Measurements from ENCODE around the gene NXF1. TPM values are rescaled to one million over a fixed set of nuclear protein-coding genes. Genes with fewer than 3 reads are reported as not detected.

Gene NXF1
- polyA plus RNA-seq, 1 experiment = 48.9 TPM

DNA sequence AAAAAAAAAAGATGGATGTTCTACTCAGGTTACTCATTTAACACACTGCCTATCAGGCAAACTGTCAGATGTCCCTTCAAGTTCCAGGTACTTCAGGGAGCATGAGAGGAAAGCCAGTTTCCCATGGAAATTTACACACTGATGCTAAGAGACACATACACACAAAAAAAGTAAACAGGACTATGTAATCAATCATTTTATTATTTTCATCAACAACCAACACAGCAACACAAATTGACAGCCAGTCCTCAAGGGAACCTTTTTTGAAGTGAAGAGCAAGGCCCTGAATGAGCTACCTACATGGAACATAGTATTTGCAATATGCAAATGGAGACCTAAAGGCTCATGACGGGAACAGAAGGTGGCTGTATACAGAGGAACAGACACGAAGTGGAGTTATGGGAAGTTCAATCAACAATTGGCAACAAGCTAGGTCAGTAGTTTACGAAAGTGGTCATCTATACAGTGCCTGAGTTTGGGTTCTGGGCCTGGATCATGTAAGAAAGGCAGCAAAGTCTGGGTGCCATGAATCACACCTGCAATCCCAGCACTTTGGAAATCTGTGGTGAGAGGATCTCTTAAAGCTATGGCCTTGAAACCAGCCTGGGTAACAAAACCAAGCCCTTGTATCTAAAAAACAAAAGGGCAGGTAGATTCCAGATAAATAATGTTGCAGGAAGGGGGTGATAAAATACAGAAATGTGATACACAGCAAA is 46.7 kb upstream of the NXF1 start:
- ChIA-PET CTCF (interaction anchor here (0.6 kb wide), 1 partner anchor 35 kb away, joined by 3 read pairs; no protein-coding TSS in a partner anchor), POLR2A (interaction anchor here (0.5 to 9.3 kb wide), 4 partner anchors 11 to 740 kb away, joined by 3 to 172 read pairs (median 4); partner anchors contain the start of genes SLC3A2 and WDR74)
- Histone ChIP-seq H3K9me3 (ENCODE audit: control insufficient read depth, insufficient read depth, low read length) (no peaks in the 10 kb centered on the region), H3K4me3 (ENCODE audit: low read depth, low read length) (no peak overlapping the region), H3K27ac (ENCODE audit: low read depth, low read length) (no peak overlapping the region), H3K27me3 (ENCODE audit: control insufficient read depth, insufficient read depth, low read length) (no peaks in the 10 kb centered on the region)
- no peak for DNase-seq (ENCODE audit: low read depth, low spot score)
- TF ChIP-seq, protein P1, sequence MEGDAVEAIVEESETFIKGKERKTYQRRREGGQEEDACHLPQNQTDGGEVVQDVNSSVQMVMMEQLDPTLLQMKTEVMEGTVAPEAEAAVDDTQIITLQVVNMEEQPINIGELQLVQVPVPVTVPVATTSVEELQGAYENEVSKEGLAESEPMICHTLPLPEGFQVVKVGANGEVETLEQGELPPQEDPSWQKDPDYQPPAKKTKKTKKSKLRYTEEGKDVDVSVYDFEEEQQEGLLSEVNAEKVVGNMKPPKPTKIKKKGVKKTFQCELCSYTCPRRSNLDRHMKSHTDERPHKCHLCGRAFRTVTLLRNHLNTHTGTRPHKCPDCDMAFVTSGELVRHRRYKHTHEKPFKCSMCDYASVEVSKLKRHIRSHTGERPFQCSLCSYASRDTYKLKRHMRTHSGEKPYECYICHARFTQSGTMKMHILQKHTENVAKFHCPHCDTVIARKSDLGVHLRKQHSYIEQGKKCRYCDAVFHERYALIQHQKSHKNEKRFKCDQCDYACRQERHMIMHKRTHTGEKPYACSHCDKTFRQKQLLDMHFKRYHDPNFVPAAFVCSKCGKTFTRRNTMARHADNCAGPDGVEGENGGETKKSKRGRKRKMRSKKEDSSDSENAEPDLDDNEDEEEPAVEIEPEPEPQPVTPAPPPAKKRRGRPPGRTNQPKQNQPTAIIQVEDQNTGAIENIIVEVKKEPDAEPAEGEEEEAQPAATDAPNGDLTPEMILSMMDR (IDR thresholded peaks at IDR 0.05; ENCODE audit: low read depth, low read length) = no peak

DNA sequence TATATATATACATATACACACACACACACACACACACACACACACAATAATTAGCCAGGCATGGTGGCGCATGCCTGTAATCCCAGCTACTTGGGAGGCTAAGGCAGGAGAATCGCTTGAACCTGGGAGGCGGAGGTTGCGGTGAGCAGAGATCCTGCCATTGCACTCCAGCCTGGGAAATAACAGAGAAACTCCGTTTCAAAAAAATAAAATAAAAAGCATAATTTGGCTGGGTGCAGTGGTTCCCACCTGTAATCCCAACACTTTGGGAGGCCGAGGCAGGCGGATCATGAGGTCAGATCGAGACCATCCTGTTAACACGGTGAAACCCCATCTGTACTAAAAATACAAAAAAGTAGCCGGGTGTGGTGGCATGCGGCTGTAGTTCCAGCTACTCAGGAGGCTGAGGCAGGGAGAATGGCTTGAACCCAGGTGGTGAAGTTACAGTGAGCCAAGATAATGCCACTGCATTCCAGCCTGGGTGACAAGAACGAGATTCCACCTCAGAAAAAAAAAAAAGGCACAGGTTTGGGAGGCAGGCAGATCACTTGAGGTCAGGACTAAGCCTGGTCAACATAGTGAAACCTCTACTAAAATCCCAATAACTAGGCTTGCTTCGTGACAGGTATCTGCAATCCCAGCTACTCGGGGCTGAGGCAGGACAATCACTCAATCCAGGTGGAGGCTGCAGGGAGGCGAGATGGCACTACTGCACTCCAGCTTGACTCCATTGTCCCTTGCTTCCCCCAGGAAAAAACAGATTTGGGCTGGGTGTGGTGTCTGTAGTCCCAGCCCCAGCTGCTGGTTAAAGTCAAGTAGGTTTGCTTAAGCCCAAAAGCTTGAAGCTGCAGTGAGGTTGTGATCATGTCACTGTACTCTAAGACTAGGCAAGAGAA is 45.9 kb upstream of the NXF1 start:
- Histone ChIP-seq H3K27me3 (ENCODE audit: control insufficient read depth, insufficient read depth, low read length) (no peaks in the 10 kb centered on the region), H3K9me3 (ENCODE audit: control insufficient read depth, insufficient read depth, low read length) (no peaks in the 10 kb centered on the region), H3K27ac (ENCODE audit: low read depth, low read length) (no peak overlapping the region), H3K4me3 (ENCODE audit: low read depth, low read length) (no peak overlapping the region)
- CTCF ChIA-PET = interaction anchor here (0.6 kb wide), 1 partner anchor 35 kb away, joined by 3 read pairs; no protein-coding TSS in a partner anchor
- no peak for DNase-seq (ENCODE audit: low read depth, low spot score)
- TF ChIP-seq, protein P1 (IDR thresholded peaks at IDR 0.05; ENCODE audit: low read depth, low read length) = no peak
- POLR2A ChIA-PET = interaction anchor here (0.5 to 9.3 kb wide), 8 partner anchors 11 to 739 kb away, joined by 3 to 172 read pairs (median 4); partner anchors contain the start of genes SLC3A2, STX5, TMEM179B and WDR74

DNA sequence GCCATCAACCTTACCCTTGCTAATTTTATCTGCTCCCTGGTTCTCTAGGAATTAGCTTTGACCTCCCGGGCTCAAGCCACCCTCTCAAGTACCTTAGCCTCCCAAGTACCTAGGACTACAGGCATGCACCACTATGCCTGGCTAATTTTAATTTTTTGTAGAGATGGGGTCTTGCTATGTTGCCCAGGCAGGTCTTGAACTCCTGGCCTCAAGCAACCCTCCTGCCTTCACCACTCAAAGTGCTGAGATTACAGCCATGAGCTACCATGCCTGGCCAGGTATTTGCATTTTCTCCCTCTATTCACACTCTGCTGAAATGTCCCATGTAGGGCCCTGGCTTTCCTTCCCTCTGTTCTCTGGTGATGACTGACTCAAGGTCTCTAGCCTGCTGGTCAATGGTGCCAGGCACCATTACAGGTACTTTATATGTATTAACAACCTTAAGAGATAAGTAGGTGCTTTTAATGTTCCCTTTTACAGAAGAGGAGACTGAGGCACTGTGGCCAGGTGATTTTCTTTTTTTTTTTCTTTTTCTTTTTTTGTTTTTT is 42.6 kb upstream of the NXF1 start:
- Histone ChIP-seq H3K9me3 (ENCODE audit: control insufficient read depth, insufficient read depth, low read length) (no peaks in the 10 kb centered on the region), H3K27me3 (ENCODE audit: control insufficient read depth, insufficient read depth, low read length) (no peaks in the 10 kb centered on the region), H3K27ac (ENCODE audit: low read depth, low read length) (no peak overlapping the region), H3K4me3 (ENCODE audit: low read depth, low read length) (no peak overlapping the region)
- no peak for DNase-seq (ENCODE audit: low read depth, low spot score)
- CTCF ChIA-PET = no interaction called here
- TF ChIP-seq, protein P1 (IDR thresholded peaks at IDR 0.05; ENCODE audit: low read depth, low read length) = no peak
- POLR2A ChIA-PET = interaction anchor here (0.7 kb wide), 1 partner anchor 276 kb away, joined by 3 read pairs; no protein-coding TSS in a partner anchor

DNA sequence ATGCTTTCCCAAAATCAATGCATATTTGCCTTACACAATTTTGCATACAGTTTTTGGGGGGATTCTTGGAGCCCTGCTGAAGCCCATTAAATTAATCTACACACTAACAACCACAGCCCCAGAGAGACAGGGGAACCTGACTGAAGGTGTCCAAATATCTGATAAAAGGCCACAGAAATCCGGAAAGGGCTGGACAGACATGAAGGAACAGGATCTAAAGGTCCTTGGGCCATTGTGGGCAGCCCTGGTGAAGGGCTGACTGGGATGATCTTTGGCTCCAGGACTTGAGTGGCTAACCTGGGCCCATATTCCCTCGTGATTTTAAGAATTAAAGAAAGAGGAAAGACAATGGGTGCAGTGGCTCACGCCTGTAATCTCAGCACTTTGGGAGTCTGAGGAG is 40.9 kb upstream of the NXF1 start:
- H3K27ac ChIP-seq (ENCODE audit: low read depth, low read length) = no peak overlapping the region
- DNase-seq (ENCODE audit: low read depth, low spot score) = no peak
- no peak overlapping the region for H3K4me3 ChIP-seq (ENCODE audit: low read depth, low read length)
- no peaks in the 10 kb centered on the region for H3K27me3 ChIP-seq (ENCODE audit: control insufficient read depth, insufficient read depth, low read length)
- TF ChIP-seq, protein P1 (IDR thresholded peaks at IDR 0.05; ENCODE audit: low read depth, low read length) = no peak
- no peaks in the 10 kb centered on the region for H3K9me3 ChIP-seq (ENCODE audit: control insufficient read depth, insufficient read depth, low read length)
- POLR2A ChIA-PET = no interaction called here
- CTCF ChIA-PET = no interaction called here
